Measurements from ENCODE around the gene CCDC80. TPM values are rescaled to one million over a fixed set of nuclear protein-coding genes. Genes with fewer than 3 reads are reported as not detected.

Gene CCDC80
- total and polyA plus RNA-seq, 2 of the 4 experiments (the other 2 are of a cell fraction): 387 to 418 TPM

DNA sequence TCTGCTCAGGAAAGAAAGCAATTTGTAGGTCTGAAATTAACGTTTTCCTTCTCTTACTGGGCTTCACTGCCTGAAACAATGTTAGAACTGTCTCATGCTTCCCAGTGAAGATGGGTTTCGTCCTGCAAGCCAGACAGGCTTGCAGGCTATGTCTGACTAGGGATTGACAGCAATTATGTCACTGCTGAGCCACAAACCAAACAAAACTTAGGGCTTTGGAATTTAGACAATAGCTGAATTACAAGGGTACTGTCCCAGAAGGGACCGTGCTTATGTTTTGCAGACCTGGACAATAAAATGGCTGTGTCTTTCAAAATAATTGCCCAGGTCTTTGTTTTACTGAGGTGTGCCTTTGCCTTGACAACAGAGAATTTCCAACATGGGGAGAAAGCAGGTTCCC lies 46.3 kb upstream of the CCDC80 start:
- Histone ChIP-seq H3K36me3 (ENCODE audit: control insufficient read depth, insufficient read depth, low read length) (no peaks in the 10 kb centered on the region), H3K79me1 (ENCODE audit: low read depth in 1 of 2, low read length in 2 of 2) (no peaks in the 10 kb centered on the region), H2BK5ac (ENCODE audit: low read depth, low read length, poor library complexity, severe bottlenecking) (peak overlapping the region; percentile 70), H2BK20ac (ENCODE audit: low read depth, low read length) (peak overlapping the region; percentile 54), H4K20me1 (ENCODE audit: insufficient read depth, low read length) (no peaks in the 10 kb centered on the region), H3K18ac (ENCODE audit: low read depth, low read length) (peak overlapping the region; percentile 82; the same call in 1 of the 2 replicates), H4K5ac (ENCODE audit: low read depth, low read length) (peak overlapping the region; percentile 80; the same call in 1 of the 2 replicates), H3K23ac (ENCODE audit: low read depth, low read length) (0 out of 2 replicates have a peak overlapping the region, but pooled peaks have one; percentile 7), H4K91ac (ENCODE audit: insufficient read depth, low read depth, low read length) (peak overlapping the region; percentile 7), H3K4ac (ENCODE audit: low read depth, low read length) (peak overlapping the region; percentile 62), H3K9me1 (ENCODE audit: insufficient read depth, low read length) (peaks cover 17% of the 10 kb centered on the region), H3K27me3 (ENCODE audit: control insufficient read depth, insufficient read depth, low read length) (no peaks in the 10 kb centered on the region), H2AK9ac (replicated peaks; ENCODE audit: low read depth, low read length, poor library complexity) (no peak overlapping the region), H3K56ac (ENCODE audit: extremely low read depth, insufficient read depth, low read length) (0 out of 2 replicates have a peak overlapping the region, but pooled peaks have one; percentile 23), H2AK5ac (ENCODE audit: low read depth, low read length) (peak overlapping the region; percentile 40; the same call in 1 of the 2 replicates), H4K8ac (ENCODE audit: low read depth in 2 of 2, low read length in 2 of 2) (peak overlapping the region; percentile 4 to 22; a peak in 3 of 4 replicates), H3K9me3 (ENCODE audit: control insufficient read depth, insufficient read depth, low read length) (no peaks in the 10 kb centered on the region), H3K14ac (replicated peaks; ENCODE audit: low read depth, low read length) (peak overlapping the region; percentile 38; the same call in 1 of the 2 replicates), H3K4me3 (ENCODE audit: insufficient read depth, low read depth, low read length) (no peak overlapping the region), H2BK120ac (ENCODE audit: low read depth, low read length) (peak overlapping the region; percentile 76), H2BK15ac (ENCODE audit: low read depth, low read length) (peak overlapping the region; percentile 87; the same call in 2 of the 3 replicates), H2AFZ (replicated peaks; ENCODE audit: low read length, poor library complexity) (no peak overlapping the region), H3K4me1 (ENCODE audit: control insufficient read depth, insufficient read depth, low read length) (peaks cover 34% of the 10 kb centered on the region), H3K27ac (ENCODE audit: insufficient read depth, low read length) (no peak overlapping the region), H3K9ac (ENCODE audit: low read depth, low read length) (no peak overlapping the region), H3K4me2 (ENCODE audit: low read depth, low read length) (no peak overlapping the region)
- CTCF ChIA-PET: no interaction called here
- BruUV-seq (replicated peaks): no TSS peak
- ATAC-seq (ENCODE audit: low read depth) (no peak), DNase-seq (no peak)
- TF ChIP-seq CTCF (conservative IDR thresholded peaks at IDR 0.05; ENCODE audit: low read depth, low read length): no peak
- no peak for TF ChIP-seq RCOR1 (IDR thresholded peaks at IDR 0.05; ENCODE audit: insufficient replicate concordance, low read length)
- TF ChIP-seq NFE2L2 (IDR thresholded peaks at IDR 0.05; ENCODE audit: low read depth, low read length): no peak
- TF ChIP-seq BHLHE40 (IDR thresholded peaks at IDR 0.05; ENCODE audit: low read depth, low read length): no peak
- TF ChIP-seq POLR2A (IDR thresholded peaks at IDR 0.05; ENCODE audit: low read depth, low read length): no peak
- no peak for TF ChIP-seq MXI1 (IDR thresholded peaks at IDR 0.05; ENCODE audit: borderline replicate concordance, low read depth, low read length)
- TF ChIP-seq SMC3 (IDR thresholded peaks at IDR 0.05; ENCODE audit: low read depth, low read length): no peak
- no peak for TF ChIP-seq FOS (IDR thresholded peaks at IDR 0.05; ENCODE audit: low read depth, low read length)
- TF ChIP-seq MAFK (IDR thresholded peaks at IDR 0.05; ENCODE audit: low read depth, low read length): no peak
- no CpG with 5 or more reads among the region's 3 CpGs for WGBS, 2 experiments (ENCODE audit: extremely low coverage in 2 of 2, insufficient read length in 1 of 2)
- dilution Hi-C loops (cut with HindIII; ENCODE audit: low sequenced_read_pairs, unreplicated experiment) (no loop called here), in situ Hi-C loops (cut with MboI; ENCODE audit: low sequenced_read_pairs) (no loop called here), intact Hi-C loops (cut with micrococcal nuclease) (loop anchor here (5.0 kb wide), 1 partner anchor 35 kb away; no protein-coding TSS in a partner anchor)
- POLR2A ChIA-PET (ENCODE audit: unreplicated experiment): no interaction called here

Measured in IMR-90 (cell line).